PC-3 (cell line): ENCODE data around the gene VWCE. TPM values are rescaled to one million over a fixed set of nuclear protein-coding genes. Genes with fewer than 3 reads are reported as not detected.

Experiments used
- ATAC-seq: fragments of 200-7000 bp; cut with Tn5 transposase; 2 replicates; pipeline ENCODE4 v1.9.1; 2020; ENCODE audit warnings: mild to moderate bottlenecking, moderate library complexity
- BruUV-seq: library from RNA; stranded (reverse); fragments of 400-500 nt; replicated peaks from 2 replicates; lab custom pipeline; 2021; lab: Mats Ljungman, UMichigan
- CTCF ChIA-PET: fragments of 300-600 bp; sonication (Branson Sonifier 250); formaldehyde crosslinking; loops from one replicate; lab custom pipeline; 2022; ENCODE audit warnings: antibody characterized with exemption; lab: Charles Lee
- POLR2A ChIA-PET: fragments of 300-600 bp; sonication (Branson Sonifier 250); formaldehyde crosslinking; loops from one replicate; lab custom pipeline; 2022; ENCODE audit warnings: antibody characterized with exemption; ENCODE audit not compliant: unreplicated experiment; lab: Charles Lee
- DNase-seq: peaks from one replicate; pipeline ENCODE4 v3.0.0-alpha.2; 2015
- H2AFZ ChIP-seq: fragments of 300-600 bp; sonication (generic); 2 replicates; pipeline ENCODE4 v1.6.0; 2016; ENCODE audit warnings: antibody characterized with exemption, low read length
- H3F3A ChIP-seq: fragments of 300-600 bp; sonication (generic); one replicate; pipeline ENCODE4 v1.6.0; 2017; ENCODE audit warnings: antibody characterized with exemption, low read length, control low read depth, mild to moderate bottlenecking; ENCODE audit not compliant: unreplicated experiment
- H3K27ac ChIP-seq: fragments of 300-600 bp; sonication (generic); 2 replicates; pipeline ENCODE4 v1.5.1; 2016; ENCODE audit warnings: mild to moderate bottlenecking, low read length
- H3K27me3 ChIP-seq: fragments of 300-600 bp; sonication (generic); 2 replicates; pipeline ENCODE4 v1.6.1; 2016; ENCODE audit warnings: low read length, mixed read lengths
- H3K36me3 ChIP-seq: fragments of 300-600 bp; sonication (generic); 2 replicates; pipeline ENCODE4 v1.6.1; 2016; ENCODE audit warnings: low read depth, mixed run types, low read length, mixed read lengths
- H3K4me1 ChIP-seq: fragments of 300-600 bp; sonication (generic); 2 replicates; pipeline ENCODE4 v1.5.1; 2016; ENCODE audit warnings: low read length; ENCODE audit not compliant: insufficient read depth
- H3K4me2 ChIP-seq: fragments of 300-600 bp; sonication (generic); 2 replicates; pipeline ENCODE4 v1.6.0; 2016; ENCODE audit warnings: low read length
- H3K4me3 ChIP-seq: fragments of 300-600 bp; sonication (generic); 2 replicates; pipeline ENCODE4 v1.5.1; 2016; ENCODE audit warnings: mild to moderate bottlenecking, low read length, mixed read lengths
- H3K79me2 ChIP-seq: fragments of 300-600 bp; sonication (generic); 2 replicates; pipeline ENCODE4 v1.6.1; 2017; ENCODE audit warnings: low read length, mixed read lengths
- H3K9ac ChIP-seq: fragments of 300-600 bp; sonication (generic); 2 replicates; pipeline ENCODE4 v1.6.0; 2016; ENCODE audit warnings: mild to moderate bottlenecking, low read length
- H3K9me2 ChIP-seq: fragments of 300-600 bp; sonication (generic); replicated peaks from 2 replicates; pipeline ENCODE4 v1.6.1; 2016; ENCODE audit warnings: mixed run types, low read length, mixed read lengths
- H3K9me3 ChIP-seq: fragments of 300-600 bp; sonication (generic); 2 replicates; pipeline ENCODE4 v1.6.1; 2016; ENCODE audit warnings: low read length, mixed read lengths
- H4K20me1 ChIP-seq: fragments of 300-600 bp; sonication (generic); 2 replicates; pipeline ENCODE4 v1.6.1; 2016; ENCODE audit warnings: low read length, mixed read lengths
- CTCF ChIP-seq: fragments of 300-600 bp; sonication (generic); conservative IDR thresholded peaks from 2 replicates; pipeline ENCODE4 v1.5.1; 2017; ENCODE audit warnings: antibody characterized with exemption, low read depth, mild to moderate bottlenecking, low read length
- EZH2 ChIP-seq: fragments of 300-600 bp; sonication (generic); IDR thresholded peaks from one replicate; pipeline ENCODE4 v1.6.1; 2017; ENCODE audit warnings: antibody characterized with exemption, mild to moderate bottlenecking, low read length; ENCODE audit not compliant: unreplicated experiment
- EZH2phosphoT487 ChIP-seq: fragments of 300-600 bp; sonication (generic); IDR thresholded peaks from 2 replicates; pipeline ENCODE4 v1.6.1; 2018; ENCODE audit warnings: mild to moderate bottlenecking, antibody characterized with exemption, low read length, borderline replicate concordance
- intact Hi-C: fragments of 100-400 bp; cut with micrococcal nuclease; formaldehyde crosslinking; loops from 2 replicates; pipeline ENCODE4 v1.9.0; 2023
- total RNA-seq: library from RNA; depleted of rRNA; stranded (reverse); fragments of >200 nt; gene quantifications from 2 replicates; pipeline ENCODE4 v1.2.3, GENCODE V29; 2014

The VWCE gene
- total RNA-seq, 1 experiment from 2014 or later: 0.15 TPM

DNA sequence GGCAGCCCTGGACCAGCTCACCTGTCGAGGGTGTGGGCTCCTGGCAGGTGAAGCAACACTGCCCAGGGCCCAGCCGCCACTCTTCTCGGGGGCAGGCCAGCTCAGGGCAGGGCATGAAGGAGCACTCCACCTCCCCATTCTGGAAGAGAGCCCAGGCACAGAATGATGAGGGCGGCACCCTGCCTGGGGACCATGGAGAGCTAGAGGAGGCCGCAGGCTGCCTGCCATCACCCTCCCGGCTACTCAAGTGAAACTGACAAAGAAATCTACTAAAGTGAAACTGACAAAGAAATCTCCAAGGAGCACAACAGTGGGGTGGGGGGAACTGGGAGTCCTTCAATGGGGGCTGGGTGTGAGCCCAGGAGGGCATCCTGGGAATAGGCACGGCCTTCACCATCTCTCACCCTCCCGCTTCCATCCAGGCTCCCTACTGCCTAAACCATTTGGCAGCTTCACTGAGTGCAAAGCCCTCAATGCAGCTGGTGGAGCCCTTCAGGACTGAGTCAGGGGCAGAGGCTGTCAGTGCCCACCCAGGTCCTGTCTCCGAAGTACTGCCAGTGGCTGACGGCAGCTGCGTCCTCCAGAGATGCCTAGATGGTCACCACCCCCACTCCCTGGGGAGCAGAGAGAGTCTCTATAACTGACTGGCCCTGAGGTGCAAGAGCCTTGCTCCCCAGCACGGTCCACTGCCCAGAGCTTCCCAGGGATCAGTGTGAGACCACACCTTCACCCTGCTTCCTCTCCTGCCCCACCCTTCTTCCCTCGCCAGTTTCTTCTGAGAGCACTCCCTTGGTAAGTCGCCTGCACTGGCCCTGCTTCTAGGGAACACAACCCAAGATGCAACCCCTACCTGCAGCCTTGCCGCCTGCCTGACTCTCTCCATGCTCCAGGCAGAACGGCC, 21.7 kb downstream of the VWCE start:
- no peak overlapping the region for H3K9ac ChIP-seq
- H3K27me3 ChIP-seq: no peaks in the 10 kb centered on the region
- H3K36me3 ChIP-seq: no peaks in the 10 kb centered on the region
- TF ChIP-seq CTCF (no peak), EZH2 (no peak), EZH2phosphoT487 (no peak)
- no TSS peak for BruUV-seq
- H3K4me3 ChIP-seq: no peak overlapping the region
- ATAC-seq: peak; percentile 20; the same call in 1 of the 2 replicates
- intact Hi-C loops: no loop called here
- H2AFZ ChIP-seq: no peak overlapping the region
- peaks cover 6% of the 10 kb centered on the region; the same call in 1 of the 2 replicates for H3K4me1 ChIP-seq
- H3F3A ChIP-seq: no peaks in the 10 kb centered on the region
- POLR2A ChIA-PET: no interaction called here
- H3K9me3 ChIP-seq: no peaks in the 10 kb centered on the region
- no peak for DNase-seq
- no peaks in the 10 kb centered on the region for H3K9me2 ChIP-seq
- no peak overlapping the region for H3K4me2 ChIP-seq
- H3K79me2 ChIP-seq: no peaks in the 10 kb centered on the region
- no peak overlapping the region for H3K27ac ChIP-seq
- CTCF ChIA-PET: no interaction called here
- H4K20me1 ChIP-seq: no peaks in the 10 kb centered on the region

DNA sequence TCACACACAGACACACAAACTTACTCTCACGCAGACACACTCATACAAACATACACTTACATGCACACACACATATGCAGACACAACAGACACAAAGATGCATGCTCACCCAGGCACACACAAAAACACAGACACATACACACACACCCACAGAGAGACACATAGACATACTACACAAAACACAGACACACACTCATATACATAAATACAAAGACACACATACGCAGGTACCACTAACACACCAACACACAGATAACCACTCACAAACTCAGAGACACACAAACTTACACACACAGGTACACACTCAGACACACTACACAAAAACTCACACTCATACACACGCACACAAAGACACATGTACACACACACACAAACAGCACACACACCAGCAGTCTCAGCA, 22.4 kb downstream of the VWCE start:
- no peak for DNase-seq
- H3K79me2 ChIP-seq: no peaks in the 10 kb centered on the region
- H3K4me3 ChIP-seq: no peak overlapping the region
- no peaks in the 10 kb centered on the region for H4K20me1 ChIP-seq
- H2AFZ ChIP-seq: no peak overlapping the region
- no peaks in the 10 kb centered on the region for H3F3A ChIP-seq
- no peak for ATAC-seq
- no peak overlapping the region for H3K4me2 ChIP-seq
- no peak overlapping the region for H3K27ac ChIP-seq
- H3K9me2 ChIP-seq: no peaks in the 10 kb centered on the region
- BruUV-seq: no TSS peak
- no peaks in the 10 kb centered on the region for H3K36me3 ChIP-seq
- intact Hi-C loops: no loop called here
- no peak overlapping the region for H3K9ac ChIP-seq
- ChIA-PET CTCF (no interaction called here), POLR2A (no interaction called here)
- TF ChIP-seq CTCF: no peak
- TF ChIP-seq EZH2phosphoT487: no peak
- no peak for TF ChIP-seq EZH2
- H3K27me3 ChIP-seq: no peaks in the 10 kb centered on the region
- peaks cover 6% of the 10 kb centered on the region; the same call in 1 of the 2 replicates for H3K4me1 ChIP-seq
- no peaks in the 10 kb centered on the region for H3K9me3 ChIP-seq
